ENCODE results near the gene DUSP23. TPM values are rescaled to one million over a fixed set of nuclear protein-coding genes. Genes with fewer than 3 reads are reported as not detected.

Gene DUSP23
- total RNA-seq, 1 donor from 2014 or later = 21.4 TPM

- DNase-seq = no peak
Measured at GRCh38 chr1:159828581-159829272, 48.0 kb downstream of the DUSP23 start.

- no peak for DNase-seq
Measured at GRCh38 chr1:159829273-159829634, 48.5 kb downstream of the DUSP23 start.

- DNase-seq = no peak
Measured at GRCh38 chr1:159829822-159830465, 49.2 kb downstream of the DUSP23 start.

- DNase-seq = no peak
Measured at GRCh38 chr1:159830722-159831121, 50.0 kb downstream of the DUSP23 start.

- no peak for DNase-seq
Measured at GRCh38 chr1:159831412-159832141, 50.8 kb downstream of the DUSP23 start.

Other genes starting within 250 kb of the DUSP23 start
- gene OR10J5, start 245.0 kb upstream of the DUSP23 start, total RNA-seq = not detected
- gene APCS, start 193.1 kb upstream of the DUSP23 start, total RNA-seq = not detected
- 0.31 TPM for gene CRP, start 66.4 kb upstream of the DUSP23 start, total RNA-seq
- not detected for gene FCRL6, start 21.4 kb downstream of the DUSP23 start, total RNA-seq
- gene SLAMF8, start 45.9 kb downstream of the DUSP23 start, total RNA-seq = not detected
- gene VSIG8, start 81.7 kb downstream of the DUSP23 start, total RNA-seq = not detected
- gene CFAP45, start 119.2 kb downstream of the DUSP23 start, total RNA-seq = 0.47 TPM
- 28.1 TPM for gene TAGLN2, start 144.5 kb downstream of the DUSP23 start, total RNA-seq
- 5.9 TPM for gene IGSF9, start 164.7 kb downstream of the DUSP23 start, total RNA-seq
- gene SLAMF9, start 173.3 kb downstream of the DUSP23 start, total RNA-seq = not detected